LNCaP clone FGC (cell line): ENCODE data around the gene MRTFB.
"Not testable (repeated sequence)": the region's sequence is repeated elsewhere in the genome, so short reads cannot be mapped to it uniquely, and the experiment has no call there.

Source experiments
- DNase-seq: peaks from one replicate; pipeline ENCODE4 v3.0.0-alpha.2; 2011; ENCODE audit warnings: low read depth
- H3K4me3 ChIP-seq: 2 replicates; pipeline ENCODE4 v1.5.1; 2011; ENCODE audit warnings: mild to moderate bottlenecking, low read depth, low read length, control low read depth
- TF ChIP-seq, protein P1 (sequence below): IDR thresholded peaks from 2 replicates; pipeline ENCODE4 v1.5.1; 2012; ENCODE audit warnings: mild to moderate bottlenecking; ENCODE audit not compliant: control insufficient read depth, insufficient read depth; ENCODE audit errors: extremely low read depth

MRTFB gene

DNA sequence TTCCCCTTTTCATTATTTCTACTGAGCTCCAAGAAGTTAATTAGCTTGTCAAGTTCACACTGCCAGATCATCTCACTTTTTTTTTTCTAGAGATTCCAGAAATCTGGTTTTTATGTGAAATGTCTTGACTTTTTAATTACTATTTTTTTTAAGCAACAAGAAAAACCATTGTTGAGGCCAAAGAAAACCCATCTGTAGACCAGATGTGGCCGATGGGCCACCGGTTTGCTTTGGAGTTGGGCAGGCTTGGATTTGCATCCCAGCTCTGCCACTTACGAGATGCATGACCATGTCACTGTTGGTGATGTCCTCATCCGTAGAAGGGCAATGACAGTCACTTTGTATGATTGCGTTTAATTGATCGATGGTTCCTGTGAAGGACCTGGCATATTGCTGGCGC is 34.2 kb upstream of the MRTFB start:
- H3K4me3 ChIP-seq = no peak overlapping the region
- no peak for DNase-seq
- TF ChIP-seq, protein P1, sequence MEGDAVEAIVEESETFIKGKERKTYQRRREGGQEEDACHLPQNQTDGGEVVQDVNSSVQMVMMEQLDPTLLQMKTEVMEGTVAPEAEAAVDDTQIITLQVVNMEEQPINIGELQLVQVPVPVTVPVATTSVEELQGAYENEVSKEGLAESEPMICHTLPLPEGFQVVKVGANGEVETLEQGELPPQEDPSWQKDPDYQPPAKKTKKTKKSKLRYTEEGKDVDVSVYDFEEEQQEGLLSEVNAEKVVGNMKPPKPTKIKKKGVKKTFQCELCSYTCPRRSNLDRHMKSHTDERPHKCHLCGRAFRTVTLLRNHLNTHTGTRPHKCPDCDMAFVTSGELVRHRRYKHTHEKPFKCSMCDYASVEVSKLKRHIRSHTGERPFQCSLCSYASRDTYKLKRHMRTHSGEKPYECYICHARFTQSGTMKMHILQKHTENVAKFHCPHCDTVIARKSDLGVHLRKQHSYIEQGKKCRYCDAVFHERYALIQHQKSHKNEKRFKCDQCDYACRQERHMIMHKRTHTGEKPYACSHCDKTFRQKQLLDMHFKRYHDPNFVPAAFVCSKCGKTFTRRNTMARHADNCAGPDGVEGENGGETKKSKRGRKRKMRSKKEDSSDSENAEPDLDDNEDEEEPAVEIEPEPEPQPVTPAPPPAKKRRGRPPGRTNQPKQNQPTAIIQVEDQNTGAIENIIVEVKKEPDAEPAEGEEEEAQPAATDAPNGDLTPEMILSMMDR = no peak

DNA sequence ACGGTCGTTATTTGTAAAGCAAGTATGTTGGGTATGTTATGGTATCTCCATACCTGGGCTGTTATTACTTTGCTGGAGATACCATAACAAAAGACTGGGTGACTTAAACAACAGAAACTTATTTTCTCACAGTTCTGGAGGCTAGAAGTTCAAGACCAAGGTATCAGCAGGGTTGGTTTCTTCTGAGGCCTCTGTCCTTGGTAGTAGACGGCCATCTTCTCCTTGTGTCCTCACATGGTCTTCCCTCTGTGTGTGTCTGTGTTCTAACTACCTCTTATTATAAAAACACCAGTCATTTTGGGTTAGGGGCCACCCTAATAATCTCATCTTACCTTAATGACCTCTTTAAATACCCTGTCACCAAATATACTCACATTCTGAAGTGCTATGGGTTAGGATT is 33.2 kb upstream of the MRTFB start:
- TF ChIP-seq, protein P1 = no peak
- no peak for DNase-seq

DNA sequence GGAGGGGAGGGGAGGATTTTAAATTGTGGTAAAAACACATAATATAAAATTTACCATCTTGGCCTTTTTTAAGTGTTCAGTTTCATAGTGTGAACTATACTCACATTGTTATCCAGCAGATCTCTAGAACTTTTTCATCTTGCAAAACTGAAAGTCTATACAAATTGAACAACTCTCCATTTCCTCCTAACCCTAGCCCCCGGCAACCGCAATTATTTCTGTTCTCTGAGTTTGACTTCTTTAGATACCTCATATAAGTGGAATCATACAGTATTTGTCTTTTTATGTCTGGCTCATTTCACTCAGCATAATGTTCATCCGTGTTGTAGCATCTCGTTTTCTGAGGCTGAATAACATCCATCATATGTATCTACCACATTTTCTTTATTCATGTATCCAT is 30.0 kb upstream of the MRTFB start:
- TF ChIP-seq, protein P1 = no peak
- H3K4me3 ChIP-seq = no peak overlapping the region
- DNase-seq = no peak

More for the DNA sequence above, 33.2 kb upstream of the MRTFB start:
- no peak overlapping the region for H3K4me3 ChIP-seq

DNA sequence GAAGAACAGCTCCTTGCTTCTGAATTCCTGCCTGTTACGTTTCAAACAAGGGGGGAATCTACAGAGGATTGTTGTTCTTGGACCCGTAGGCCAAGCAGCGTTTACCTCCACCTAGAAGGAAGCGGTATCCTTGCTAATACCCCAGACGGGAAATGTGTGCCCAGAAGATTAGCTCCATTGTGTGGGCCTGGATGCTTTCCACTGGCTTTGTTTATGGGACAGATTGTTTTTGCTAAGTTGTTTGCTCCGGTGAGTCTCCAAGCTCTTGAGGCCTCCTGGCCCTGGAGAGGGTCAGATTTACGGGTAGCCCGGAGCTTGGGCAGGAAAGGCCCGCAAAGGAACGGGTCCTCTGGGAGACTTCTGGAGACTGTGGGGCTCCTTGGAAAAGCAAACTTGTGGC is 28.4 kb upstream of the MRTFB start:
- H3K4me3 ChIP-seq = no peak overlapping the region
- TF ChIP-seq, protein P1 = no peak

DNA sequence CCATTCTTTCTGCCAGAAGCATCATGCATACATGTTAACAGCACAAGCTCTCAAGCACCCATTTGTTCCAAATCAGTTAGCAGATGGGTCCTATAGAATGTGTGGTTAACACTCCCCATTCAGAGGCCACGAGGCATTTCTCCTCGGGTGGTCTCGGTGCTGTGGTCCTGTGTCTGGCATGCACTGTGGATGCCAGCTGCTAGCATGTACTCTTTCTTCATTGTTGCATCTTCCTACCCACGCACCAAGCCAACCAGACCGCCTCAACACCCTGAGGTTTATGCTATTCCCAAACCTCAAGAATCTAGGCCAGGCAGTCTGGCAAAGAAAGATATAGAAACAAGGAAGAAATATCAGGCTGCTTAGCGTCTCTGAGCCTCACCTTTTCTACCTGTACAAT is 27.8 kb upstream of the MRTFB start:
- TF ChIP-seq, protein P1 = no peak
- DNase-seq = no peak
- no peak overlapping the region for H3K4me3 ChIP-seq

More for the DNA sequence above, 28.4 kb upstream of the MRTFB start:
- DNase-seq = no peak

DNA sequence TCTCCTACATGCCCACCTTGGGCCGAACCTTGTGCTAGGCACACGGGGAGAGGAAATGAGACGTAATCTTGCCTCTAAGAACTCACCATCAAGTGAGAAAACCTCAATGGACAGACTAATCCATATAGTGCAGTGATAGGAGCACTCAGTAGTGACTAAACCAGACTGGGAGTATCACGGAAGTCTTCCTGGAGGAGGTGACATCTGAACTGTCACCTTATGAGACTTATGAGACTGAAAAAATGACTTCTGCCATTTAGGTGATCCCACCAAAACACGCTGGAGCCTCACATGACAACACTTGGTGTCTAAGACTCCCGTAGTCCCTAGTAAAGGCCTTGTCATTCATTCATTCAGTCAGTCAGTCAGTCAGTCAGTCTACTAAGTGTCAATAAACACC is 27.3 kb upstream of the MRTFB start:
- no peak for DNase-seq
- TF ChIP-seq, protein P1 = no peak
- H3K4me3 ChIP-seq = no peak overlapping the region

DNA sequence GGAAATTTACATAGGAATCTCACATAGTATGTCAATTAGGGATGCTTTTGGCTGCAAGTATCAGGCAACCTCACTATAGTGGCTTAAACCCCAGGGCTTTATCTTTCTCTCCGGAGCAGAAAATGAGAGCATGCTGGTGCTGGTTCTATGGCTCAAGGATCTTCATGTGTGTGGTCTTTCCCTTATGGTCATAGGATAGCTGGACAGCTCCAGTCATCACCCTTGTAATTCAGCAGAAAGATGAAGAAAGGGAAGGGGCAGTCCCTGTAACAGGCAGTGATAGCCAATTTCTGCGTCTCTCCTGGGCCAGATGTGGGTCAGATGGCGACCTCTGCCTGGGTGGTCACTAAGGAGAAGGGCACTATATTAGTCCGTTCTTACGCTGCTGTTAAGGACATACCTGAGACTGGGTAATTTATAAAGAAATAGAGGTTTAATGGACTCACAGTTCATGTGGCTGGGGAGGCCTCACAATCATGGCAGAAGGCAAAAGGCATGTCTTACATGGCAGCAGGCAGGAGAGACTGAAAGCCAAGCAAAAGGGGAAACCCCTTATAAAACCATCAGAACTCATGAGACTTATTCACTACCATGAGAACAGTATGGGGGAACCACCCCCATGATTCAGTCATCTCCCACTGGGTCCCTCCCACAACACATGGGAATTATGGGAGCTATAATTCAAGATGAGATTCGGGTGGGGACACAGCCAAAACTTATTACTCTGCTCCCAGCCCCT is 23.8 kb upstream of the MRTFB start:
- DNase-seq, H3K4me3 ChIP-seq: not testable (repeated sequence)
